Prostate gland (tissue), 2 donors: ENCODE results near the gene MBNL1. TPM values are rescaled to one million over a fixed set of nuclear protein-coding genes. Genes with fewer than 3 reads are reported as not detected.
A peak's percentile ranks its signal among the peaks of the same experiment; 100 is the strongest.

Source experiments
- DNase-seq: peaks from one replicate; pipeline ENCODE4 v3.0.0-alpha.2; 2019; ENCODE audit warnings: low spot score
- H3K27ac ChIP-seq, 2 donors: fragments of 200-600 bp; sonication (generic); 2 replicates each; pipeline ENCODE4 v1.5.1; 2017 to 2019
- H3K27me3 ChIP-seq: fragments of 200-600 bp; sonication (generic); replicated peaks from 2 replicates; pipeline ENCODE4 v1.5.1; 2019; ENCODE audit not compliant: insufficient read depth
- H3K36me3 ChIP-seq, 2 donors: fragments of 200-600 bp; sonication (generic); 1 replicate in 1 of 2; 2 replicates in 1 of 2; pipeline versions ENCODE4 v1.5.1 to v1.8.1; 2017 to 2019
- H3K4me1 ChIP-seq: fragments of 200-600 bp; sonication (generic); replicated peaks from 2 replicates; pipeline ENCODE4 v1.5.1; 2019
- H3K4me3 ChIP-seq, 2 donors: fragments of 200-600 bp; sonication (generic); 2 replicates each; pipeline ENCODE4 v1.5.1; 2017 to 2019
- H3K9me3 ChIP-seq: fragments of 200-600 bp; sonication (generic); 2 replicates; pipeline ENCODE4 v1.5.1; 2017
- CTCF ChIP-seq, 4 experiments: fragments of 200-600 bp in 2 of 4; fragments of 450-650 bp in 2 of 4; sonication (generic) in 2 of 4; IDR thresholded peaks; 1 replicate in 3 of 4; 2 replicates in 1 of 4; pipeline ENCODE4 v1.5.1; 2016 to 2019; ENCODE audit warnings: antibody characterized with exemption in 4 of 4, mild to moderate bottlenecking in 2 of 4, moderate library complexity in 2 of 4
- POLR2A ChIP-seq: fragments of 450-650 bp; IDR thresholded peaks from one replicate; pipeline ENCODE4 v1.6.1; 2016; ENCODE audit warnings: antibody characterized with exemption, mild to moderate bottlenecking
- POLR2AphosphoS5 ChIP-seq: sonication (generic); formaldehyde crosslinking; IDR thresholded peaks from one replicate; pipeline ENCODE4 v1.6.1; 2017; ENCODE audit warnings: antibody characterized with exemption
- WGBS: methylation state at CpG from one replicate; pipeline ENCODE4 v1.1.5; 2018; 5-methylcytosine and 5-hydroxymethylcytosine counted together
- intact Hi-C: fragments of 100-400 bp; cut with DNase I; formaldehyde crosslinking; loops from one replicate; pipeline ENCODE4 v1.14.2; 2022
- total RNA-seq, 2 donors: library from RNA; depleted of rRNA; stranded (reverse); fragments of >200 nt; gene quantifications; one replicate each; pipeline ENCODE4 v1.1.0, GENCODE V29; 2016

Gene MBNL1
- total RNA-seq, 2 donors from 2014 or later = 131 to 226 TPM

DNA sequence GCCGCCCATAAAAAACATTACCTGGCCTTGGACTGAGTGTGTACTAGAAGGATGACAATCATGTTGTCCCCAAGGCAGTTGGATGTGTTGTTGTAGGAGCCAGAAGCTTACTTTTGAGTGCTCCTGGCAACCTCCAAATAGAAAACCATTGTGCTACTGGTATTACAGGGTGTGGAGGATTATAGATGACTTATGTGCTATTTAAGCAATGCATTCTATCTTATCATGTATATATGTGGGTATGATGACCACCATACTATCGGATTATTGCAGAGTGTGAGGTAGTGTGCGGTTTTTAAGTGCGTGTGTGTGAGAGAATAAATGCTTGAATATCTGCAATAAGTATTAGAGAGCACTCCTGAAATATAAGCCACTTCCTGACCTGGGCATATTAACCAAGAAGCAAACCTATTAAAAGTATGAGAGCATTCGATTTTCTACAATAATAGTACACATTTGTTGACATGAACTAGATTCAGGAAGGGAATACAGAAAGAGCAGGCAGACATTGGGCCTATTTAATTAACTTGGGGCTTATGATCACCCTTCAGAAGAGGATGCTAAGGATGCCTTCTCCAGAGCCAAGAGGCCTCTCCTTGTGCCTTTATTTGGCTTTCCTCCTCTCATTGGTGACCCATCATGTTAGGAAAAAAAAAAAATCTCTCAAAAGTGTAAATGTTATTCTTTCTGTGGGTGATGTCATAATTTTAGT lies 11.7 kb upstream of the MBNL1 start:
- no peak for DNase-seq
- intact Hi-C loops = no loop called here
- TF ChIP-seq POLR2A = no peak
- no peak for TF ChIP-seq POLR2AphosphoS5
- TF ChIP-seq CTCF (IDR thresholded peaks at IDR 0.05) = no peak
- Histone ChIP-seq H3K9me3 (no peaks in the 10 kb centered on the region), H3K27ac (no peak overlapping the region), H3K36me3 (no peaks in the 10 kb centered on the region), H3K4me3 (no peak overlapping the region), H3K4me1 (no peaks in the 10 kb centered on the region), H3K27me3 (no peaks in the 10 kb centered on the region)
- 87% methylated on average over 5 of the region's 5 CpGs for WGBS

DNA sequence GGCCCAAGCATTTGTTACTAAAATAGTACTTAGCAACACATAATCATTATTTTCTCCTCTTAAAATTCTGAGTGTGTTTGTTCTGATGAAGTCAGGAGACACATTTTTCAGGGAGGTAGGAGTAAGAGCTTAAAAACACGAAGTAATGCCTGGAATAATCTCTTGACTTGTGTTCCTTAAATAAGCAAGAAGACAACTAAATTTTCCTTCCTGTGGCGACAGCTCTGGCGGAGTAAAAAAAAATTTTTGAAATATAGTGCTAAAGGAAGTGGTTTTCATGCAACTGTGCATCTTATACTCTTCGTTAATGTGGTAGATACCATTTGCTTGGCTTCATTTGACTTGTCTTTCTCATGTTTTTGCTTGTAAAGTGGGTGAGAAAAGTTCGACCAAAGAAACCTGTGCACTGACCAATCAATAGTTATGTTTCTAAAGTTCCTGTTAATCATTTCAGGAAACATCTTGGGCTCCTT lies 11.1 kb upstream of the MBNL1 start:
- H3K36me3 ChIP-seq = no peaks in the 10 kb centered on the region
- H3K27ac ChIP-seq = no peak overlapping the region
- no peak overlapping the region for H3K4me3 ChIP-seq
- no peaks in the 10 kb centered on the region for H3K27me3 ChIP-seq
- H3K9me3 ChIP-seq = no peaks in the 10 kb centered on the region
- DNase-seq = no peak
- TF ChIP-seq POLR2A (no peak), CTCF (IDR thresholded peaks at IDR 0.05) (no peak), POLR2AphosphoS5 (no peak)
- intact Hi-C loops = no loop called here
- H3K4me1 ChIP-seq = no peaks in the 10 kb centered on the region
- WGBS = 74% methylated on average over 5 of the region's 5 CpGs

DNA sequence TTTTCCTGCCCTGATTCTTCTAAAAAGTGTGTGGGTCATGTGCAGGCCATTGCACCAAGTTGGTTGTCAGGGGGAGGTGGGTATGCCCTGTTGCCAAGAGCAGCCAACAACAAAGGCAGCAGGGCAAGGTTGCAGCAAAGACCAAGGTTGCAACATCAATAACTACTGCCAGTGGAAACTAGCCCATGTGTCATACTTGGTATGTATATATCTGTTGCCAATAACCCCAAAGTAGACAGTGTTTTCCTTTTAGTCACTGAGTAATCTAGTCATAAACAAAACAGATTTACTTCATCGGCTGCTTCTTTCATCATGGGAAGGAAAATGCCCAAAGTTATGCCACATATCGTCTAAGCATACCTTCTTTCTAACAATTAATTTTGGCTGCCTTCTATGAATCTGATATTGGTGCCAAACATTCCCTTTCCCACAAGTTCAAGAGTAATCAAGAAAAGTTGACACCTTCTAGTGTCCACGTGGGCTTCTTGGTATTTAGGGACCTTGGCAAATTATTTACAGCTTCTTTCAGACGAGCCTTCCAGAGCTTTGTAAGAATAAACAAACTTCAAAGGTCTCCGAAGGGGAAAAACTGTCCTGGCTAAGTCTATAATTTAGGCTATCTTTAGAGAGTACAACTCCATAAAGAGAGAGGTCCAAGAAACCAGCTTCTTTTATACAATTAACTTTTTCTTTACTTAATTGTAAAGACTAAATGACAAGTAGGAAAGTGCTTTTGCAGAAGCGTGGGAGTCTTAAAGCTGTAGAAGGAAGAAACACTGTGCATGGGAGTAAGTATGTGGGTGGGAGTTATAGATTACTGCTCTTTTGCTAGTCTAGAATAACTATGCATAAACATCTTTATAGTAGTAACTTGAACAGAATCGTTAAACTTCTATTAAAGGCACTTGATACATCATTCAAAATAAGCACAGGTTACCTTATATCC lies 10.0 kb upstream of the MBNL1 start:
- H3K4me1 ChIP-seq = no peaks in the 10 kb centered on the region
- no peak for TF ChIP-seq CTCF (IDR thresholded peaks at IDR 0.05)
- no peak for TF ChIP-seq POLR2A
- TF ChIP-seq POLR2AphosphoS5 = peak; percentile 65
- intact Hi-C loops = no loop called here
- H3K27me3 ChIP-seq = no peaks in the 10 kb centered on the region
- no peaks in the 10 kb centered on the region for H3K9me3 ChIP-seq
- no peak overlapping the region for H3K4me3 ChIP-seq
- H3K27ac ChIP-seq = peak overlapping the region in 1 of 2 donors; percentile 12
- 13% methylated on average over 7 of the region's 7 CpGs for WGBS
- no peaks in the 10 kb centered on the region for H3K36me3 ChIP-seq
- DNase-seq = peak; percentile 40

DNA sequence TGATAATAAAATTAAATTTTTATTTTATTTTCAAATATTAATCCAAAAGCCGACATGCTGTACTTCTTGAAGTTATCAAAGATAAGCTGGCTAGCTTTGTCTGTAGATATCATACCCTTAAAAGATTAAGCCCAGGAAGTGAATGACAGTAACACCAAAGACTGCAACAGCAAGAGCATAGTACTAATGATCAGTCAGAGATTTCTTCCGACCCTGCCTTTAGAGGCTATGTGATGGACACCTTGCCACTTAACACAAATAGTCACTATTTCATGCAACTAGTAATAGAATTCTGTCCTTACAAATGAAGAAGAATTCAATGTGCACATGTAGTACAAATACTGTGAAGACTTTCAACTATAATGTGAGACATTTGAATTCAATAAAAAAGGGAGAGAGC lies 9.3 kb upstream of the MBNL1 start:
- no peak for DNase-seq
- Histone ChIP-seq H3K4me3 (no peak overlapping the region), H3K9me3 (no peaks in the 10 kb centered on the region), H3K36me3 (no peaks in the 10 kb centered on the region), H3K27ac (no peak overlapping the region), H3K27me3 (no peaks in the 10 kb centered on the region), H3K4me1 (no peaks in the 10 kb centered on the region)
- 62% methylated on average over 2 of the region's 2 CpGs for WGBS
- TF ChIP-seq POLR2A (no peak), CTCF (IDR thresholded peaks at IDR 0.05) (no peak), POLR2AphosphoS5 (no peak)
- intact Hi-C loops = no loop called here
